ENCODE results near the gene CCNF.

- TF ChIP-seq, protein P1, sequence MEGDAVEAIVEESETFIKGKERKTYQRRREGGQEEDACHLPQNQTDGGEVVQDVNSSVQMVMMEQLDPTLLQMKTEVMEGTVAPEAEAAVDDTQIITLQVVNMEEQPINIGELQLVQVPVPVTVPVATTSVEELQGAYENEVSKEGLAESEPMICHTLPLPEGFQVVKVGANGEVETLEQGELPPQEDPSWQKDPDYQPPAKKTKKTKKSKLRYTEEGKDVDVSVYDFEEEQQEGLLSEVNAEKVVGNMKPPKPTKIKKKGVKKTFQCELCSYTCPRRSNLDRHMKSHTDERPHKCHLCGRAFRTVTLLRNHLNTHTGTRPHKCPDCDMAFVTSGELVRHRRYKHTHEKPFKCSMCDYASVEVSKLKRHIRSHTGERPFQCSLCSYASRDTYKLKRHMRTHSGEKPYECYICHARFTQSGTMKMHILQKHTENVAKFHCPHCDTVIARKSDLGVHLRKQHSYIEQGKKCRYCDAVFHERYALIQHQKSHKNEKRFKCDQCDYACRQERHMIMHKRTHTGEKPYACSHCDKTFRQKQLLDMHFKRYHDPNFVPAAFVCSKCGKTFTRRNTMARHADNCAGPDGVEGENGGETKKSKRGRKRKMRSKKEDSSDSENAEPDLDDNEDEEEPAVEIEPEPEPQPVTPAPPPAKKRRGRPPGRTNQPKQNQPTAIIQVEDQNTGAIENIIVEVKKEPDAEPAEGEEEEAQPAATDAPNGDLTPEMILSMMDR (conservative IDR thresholded peaks at IDR 0.05; ENCODE audit: low read depth, low read length): no peak
- TF ChIP-seq MAFK (IDR thresholded peaks at IDR 0.05; ENCODE audit: low read depth, low read length) (no peak), CHD1 (IDR thresholded peaks at IDR 0.05; ENCODE audit: low read depth, low read length) (no peak)
Measured at GRCh38 chr16:2436110-2436509, 6.9 kb downstream of the CCNF start.

Data from IMR-90 (cell line).